Erythroblast (primary cell): Measurements from ENCODE around the gene RAB11FIP3.

Experiments
- DNase-seq, 2 experiments: peaks; one replicate each; lab custom pipeline; 2025; lab: John Stamatoyannopoulos, UW
- GATA1 ChIP-seq: IDR thresholded peaks from 2 replicates; pipeline ENCODE4 v1.6.1; 2011; ENCODE audit warnings: low read depth, mild to moderate bottlenecking, control low read depth, low read length, moderate library complexity
- POLR2A ChIP-seq: IDR thresholded peaks from 2 replicates; pipeline ENCODE4 v1.6.1; 2011; ENCODE audit warnings: mild to moderate bottlenecking, low read length

RAB11FIP3 gene

GRCh38 chr16:558298-559020 is 133.0 kb downstream of the RAB11FIP3 start:
- TF ChIP-seq POLR2A (no peak), GATA1 (no peak)
- no peak for DNase-seq

- TF ChIP-seq POLR2A (no peak), GATA1 (no peak)
- no peak for DNase-seq
Measured at GRCh38 chr16:559021-559380, 133.6 kb downstream of the RAB11FIP3 start.

- no peak for DNase-seq
- TF ChIP-seq GATA1 (no peak), POLR2A (no peak)
Measured at GRCh38 chr16:559411-560203, 134.2 kb downstream of the RAB11FIP3 start.

GRCh38 chr16:560204-560700 is 134.8 kb downstream of the RAB11FIP3 start, which contains the start of gene PRR35:
TSS of gene PRR35 (plus strand) at chr16:560394. CDS start at chr16:563295, 2,901 bp downstream.
- no peak for TF ChIP-seq GATA1
- no peak for TF ChIP-seq POLR2A
- no peak for DNase-seq

- TF ChIP-seq POLR2A (no peak), GATA1 (no peak)
- DNase-seq: no peak
Measured at GRCh38 chr16:560701-561412, 135.4 kb downstream of the RAB11FIP3 start.

- DNase-seq: no peak
- TF ChIP-seq GATA1 (no peak), POLR2A (no peak)
Measured at GRCh38 chr16:561413-561794, 136.0 kb downstream of the RAB11FIP3 start.

- TF ChIP-seq POLR2A (no peak), GATA1 (no peak)
- DNase-seq: no peak
Measured at GRCh38 chr16:561957-562938, 136.8 kb downstream of the RAB11FIP3 start.

- TF ChIP-seq GATA1 (no peak), POLR2A (no peak)
- no peak for DNase-seq
Measured at GRCh38 chr16:563072-563644, 137.7 kb downstream of the RAB11FIP3 start.

GRCh38 chr16:564690-565418 is 139.4 kb downstream of the RAB11FIP3 start:
- TF ChIP-seq POLR2A (no peak), GATA1 (no peak)

GRCh38 chr16:565419-566330 is 140.2 kb downstream of the RAB11FIP3 start:
- TF ChIP-seq GATA1 (no peak), POLR2A (no peak)
- peak; percentile 56 to 68 for DNase-seq

More at GRCh38 chr16:564690-565418, 139.4 kb downstream of the RAB11FIP3 start:
- DNase-seq: no peak
